Nephron progenitor cell (in vitro differentiated cells): ENCODE results near the gene TBC1D2.
"Not testable (repeated sequence)": the region's sequence is repeated elsewhere in the genome, so short reads cannot be mapped to it uniquely, and the experiment has no call there.

Source experiments
- DNase-seq: peaks from one replicate; pipeline ENCODE4 v3.0.0; 2021
- H3K27ac Mint-ChIP-seq: 2 replicates; pipeline ENCODE4 v1.8.0; 2021; ENCODE audit warnings: mild to moderate bottlenecking, moderate library complexity, mixed read lengths
- H3K27me3 Mint-ChIP-seq: 2 replicates; pipeline ENCODE4 v1.8.0; 2021; ENCODE audit warnings: mild to moderate bottlenecking, low read depth, mixed read lengths; ENCODE audit not compliant: poor library complexity
- H3K36me3 Mint-ChIP-seq: 2 replicates; pipeline ENCODE4 v1.8.0; 2021; ENCODE audit warnings: low read depth, mixed read lengths
- H3K4me1 Mint-ChIP-seq: 2 replicates; pipeline ENCODE4 v1.8.0; 2021; ENCODE audit warnings: mixed read lengths
- H3K4me3 Mint-ChIP-seq: 2 replicates; pipeline ENCODE4 v1.8.0; 2021; ENCODE audit warnings: mild to moderate bottlenecking, moderate library complexity, mixed read lengths
- H3K9me3 Mint-ChIP-seq: 2 replicates; pipeline ENCODE4 v1.8.0; 2021; ENCODE audit warnings: mild to moderate bottlenecking, moderate library complexity, mixed read lengths
- CTCF ChIP-seq: fragments of 200-600 bp; sonication (generic); IDR thresholded peaks from 2 replicates; pipeline ENCODE4 v1.5.0; 2021; ENCODE audit warnings: antibody characterized with exemption

TBC1D2 gene

GRCh38 chr9:98288881-98289280 is 33.4 kb upstream of the TBC1D2 start:
- H3K4me3 Mint-ChIP-seq: no peak overlapping the region
- no peak for DNase-seq
- H3K36me3 Mint-ChIP-seq: no peaks in the 10 kb centered on the region
- peaks cover 8% of the 10 kb centered on the region for H3K4me1 Mint-ChIP-seq
- H3K27ac Mint-ChIP-seq: no peak overlapping the region
- H3K27me3 Mint-ChIP-seq: peaks cover 3% of the 10 kb centered on the region
- no peak for TF ChIP-seq CTCF
- no peaks in the 10 kb centered on the region for H3K9me3 Mint-ChIP-seq

DNA sequence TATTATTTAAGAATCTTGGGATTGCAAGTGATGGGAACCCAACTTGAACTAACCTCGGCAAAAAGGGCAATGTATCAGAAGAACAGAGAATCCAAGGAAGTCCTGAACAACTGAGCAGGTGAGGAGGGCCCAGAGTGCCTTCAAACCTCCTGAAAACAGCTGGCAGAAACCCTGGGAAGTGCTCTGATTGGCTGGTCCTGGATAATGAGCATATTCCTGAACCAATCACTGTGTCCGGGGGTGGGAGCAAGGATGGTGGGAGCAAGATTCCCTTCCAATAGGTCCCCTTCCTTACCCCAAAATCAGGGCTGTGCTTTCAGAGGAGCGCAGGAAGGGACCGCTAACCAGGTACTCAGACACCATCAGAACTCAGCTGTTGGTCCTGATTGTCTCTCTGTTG is 31.9 kb upstream of the TBC1D2 start:
- no peak for TF ChIP-seq CTCF
- peaks cover 8% of the 10 kb centered on the region for H3K4me1 Mint-ChIP-seq
- H3K9me3 Mint-ChIP-seq: no peaks in the 10 kb centered on the region
- peaks cover 7% of the 10 kb centered on the region for H3K27me3 Mint-ChIP-seq
- DNase-seq: no peak
- no peaks in the 10 kb centered on the region for H3K36me3 Mint-ChIP-seq
- H3K27ac Mint-ChIP-seq: no peak overlapping the region
- H3K4me3 Mint-ChIP-seq: no peak overlapping the region

- no peaks in the 10 kb centered on the region for H3K36me3 Mint-ChIP-seq
Observed at GRCh38 chr9:98285446-98285845, 30.0 kb upstream of the TBC1D2 start.

GRCh38 chr9:98284754-98285153 is 29.3 kb upstream of the TBC1D2 start:
- DNase-seq: peak; percentile 14
- Mint-ChIP-seq H3K4me3 (no peak overlapping the region), H3K9me3 (no peaks in the 10 kb centered on the region), H3K27ac (no peak overlapping the region), H3K4me1 (peaks cover 8% of the 10 kb centered on the region), H3K36me3 (no peaks in the 10 kb centered on the region), H3K27me3 (peaks cover 12% of the 10 kb centered on the region)
- no peak for TF ChIP-seq CTCF

More at GRCh38 chr9:98285446-98285845, 30.0 kb upstream of the TBC1D2 start:
- Mint-ChIP-seq H3K4me3 (no peak overlapping the region), H3K9me3 (no peaks in the 10 kb centered on the region), H3K27ac (no peak overlapping the region), H3K4me1 (peaks cover 8% of the 10 kb centered on the region), H3K27me3 (peaks cover 8% of the 10 kb centered on the region)
- no peak for TF ChIP-seq CTCF
- no peak for DNase-seq

- not testable (repeated sequence) for H3K4me3 Mint-ChIP-seq, H3K4me1 Mint-ChIP-seq, H3K36me3 Mint-ChIP-seq, H3K27ac Mint-ChIP-seq, H3K9me3 Mint-ChIP-seq, DNase-seq
- peaks cover 20% of the 10 kb centered on the region for H3K27me3 Mint-ChIP-seq
Observed at GRCh38 chr9:98283143-98283542, 27.7 kb upstream of the TBC1D2 start.

DNA sequence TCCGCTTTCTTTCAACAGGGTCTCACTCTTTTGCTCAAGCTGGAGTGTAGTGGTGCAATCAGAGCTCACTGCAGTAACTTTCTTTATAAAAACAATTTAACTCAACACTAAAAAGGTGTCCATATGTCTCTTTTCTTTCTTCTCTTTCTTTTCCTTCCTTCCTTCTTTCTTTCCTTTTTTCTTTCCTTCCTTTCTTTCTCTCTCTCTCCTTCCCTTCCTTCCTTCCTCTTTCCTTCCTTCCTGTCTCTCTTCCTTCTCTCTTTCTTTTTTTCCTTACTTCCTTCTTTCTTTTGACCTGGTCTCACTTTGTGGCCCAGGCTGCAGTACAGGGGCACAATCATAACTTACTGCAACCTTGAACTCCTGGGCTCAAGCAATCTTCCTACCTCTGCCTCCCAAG is 25.8 kb upstream of the TBC1D2 start:
- Mint-ChIP-seq H3K36me3 (no peaks in the 10 kb centered on the region), H3K4me3 (no peak overlapping the region), H3K27me3 (peaks cover 28% of the 10 kb centered on the region), H3K27ac (no peak overlapping the region), H3K9me3 (no peaks in the 10 kb centered on the region), H3K4me1 (no peaks in the 10 kb centered on the region)
- TF ChIP-seq CTCF: no peak
- no peak for DNase-seq

- H3K27me3 Mint-ChIP-seq: peaks cover 28% of the 10 kb centered on the region
- H3K36me3 Mint-ChIP-seq: no peaks in the 10 kb centered on the region
- no peaks in the 10 kb centered on the region for H3K4me1 Mint-ChIP-seq
- no peaks in the 10 kb centered on the region for H3K9me3 Mint-ChIP-seq
- no peak for DNase-seq
- no peak overlapping the region for H3K4me3 Mint-ChIP-seq
- no peak overlapping the region for H3K27ac Mint-ChIP-seq
- no peak for TF ChIP-seq CTCF
Observed at GRCh38 chr9:98280574-98280973, 25.1 kb upstream of the TBC1D2 start.
